ENCODE results near the gene TUBA1C.

The TUBA1C gene

GRCh38 chr12:49264873-49265792, at the start of gene TUBA1C (continued):
- peak; percentile 85 for TF ChIP-seq HIC1 (tag by site-specific recombination; IDR thresholded peaks at IDR 0.05)
- peak; percentile 89 for TF ChIP-seq ZBTB6 (tag by site-specific recombination; IDR thresholded peaks at IDR 0.05)
- no peak for TF ChIP-seq ZNF580 (tag by site-specific recombination; IDR thresholded peaks at IDR 0.05)
- 0 out of 2 replicates have a peak, but pooled peaks have one; percentile 6 for TF ChIP-seq PRDM6 (tag by site-specific recombination; IDR thresholded peaks at IDR 0.05)
- TF ChIP-seq ZEB2 (tag by site-specific recombination; IDR thresholded peaks at IDR 0.05), result peak; percentile 75
- TF ChIP-seq ZNF544 (tag by site-specific recombination; IDR thresholded peaks at IDR 0.05), result no peak
- peak; percentile 67; the same call in 1 of the 2 replicates for TF ChIP-seq ZNF223 (tag by site-specific recombination; IDR thresholded peaks at IDR 0.05)
- TF ChIP-seq REPIN1 (tag by site-specific recombination; IDR thresholded peaks at IDR 0.05; ENCODE audit: low read depth), result 0 out of 2 replicates have a peak, but pooled peaks have one; percentile 23
- TF ChIP-seq ZNF184 (tag by site-specific recombination; IDR thresholded peaks at IDR 0.05), result peak; percentile 62; the same call in 1 of the 2 replicates
- peak; percentile 17; the same call in 1 of the 2 replicates for TF ChIP-seq ZBTB7A (tag by site-specific recombination; IDR thresholded peaks at IDR 0.05; ENCODE audit: low read depth)
- no peak for TF ChIP-seq ZNF610 (tag by site-specific recombination; IDR thresholded peaks at IDR 0.05; ENCODE audit: borderline replicate concordance)
- 0 out of 2 replicates have a peak, but pooled peaks have one; percentile 18 for TF ChIP-seq GLI4 (tag by site-specific recombination; IDR thresholded peaks at IDR 0.05)
- TF ChIP-seq GLIS1 (tag by site-specific recombination; IDR thresholded peaks at IDR 0.05), result peak; percentile 53
- 0 out of 2 replicates have a peak, but pooled peaks have one; percentile 21 for TF ChIP-seq RBAK (tag by site-specific recombination; IDR thresholded peaks at IDR 0.05)
- TF ChIP-seq ZBTB8A (tag by site-specific recombination; IDR thresholded peaks at IDR 0.05), result peak; percentile 94
- TF ChIP-seq ZNF585B (tag by site-specific recombination; IDR thresholded peaks at IDR 0.05), result no peak
- TF ChIP-seq ZNF596 (tag by site-specific recombination; IDR thresholded peaks at IDR 0.05), result no peak
- TF ChIP-seq ZNF558 (tag by site-specific recombination; IDR thresholded peaks at IDR 0.05), result 0 out of 2 replicates have a peak, but pooled peaks have one; percentile 27
- TF ChIP-seq ZNF391 (tag by site-specific recombination; IDR thresholded peaks at IDR 0.05; ENCODE audit: borderline replicate concordance, low read depth), result peak; percentile 62
- TF ChIP-seq HOXD13 (CRISPR knock-in tag; IDR thresholded peaks at IDR 0.05; ENCODE audit: borderline replicate concordance), result 0 out of 2 replicates have a peak, but pooled peaks have one; percentile 57
- TF ChIP-seq ZNF404 (tag by site-specific recombination; IDR thresholded peaks at IDR 0.05), result 0 out of 2 replicates have a peak, but pooled peaks have one; percentile 6
- TF ChIP-seq ZNF624 (tag by site-specific recombination; IDR thresholded peaks at IDR 0.05), result 0 out of 2 replicates have a peak, but pooled peaks have one; percentile 61
- TF ChIP-seq ZNF140 (tag by site-specific recombination; IDR thresholded peaks at IDR 0.05), result no peak
- peak; percentile 12; the same call in 1 of the 2 replicates for TF ChIP-seq KLF17 (tag by site-specific recombination; IDR thresholded peaks at IDR 0.05)
